ENCODE results near the gene TBL1Y. TPM values are rescaled to one million over a fixed set of nuclear protein-coding genes. Genes with fewer than 3 reads are reported as not detected.
"Not testable (repeated sequence)": the region's sequence is repeated elsewhere in the genome, so short reads cannot be mapped to it uniquely, and the experiment has no call there.

TBL1Y gene
- total RNA-seq, 1 experiment from 2014 or later: not detected

- DNase-seq (ENCODE audit: low read depth): no peak
Observed at GRCh38 chrY:6972271-6972887, 61.9 kb downstream of the TBL1Y start.

- no peak for DNase-seq (ENCODE audit: low read depth)
Observed at GRCh38 chrY:6974971-6975370, 64.5 kb downstream of the TBL1Y start.

- DNase-seq (ENCODE audit: low read depth): no peak
Observed at GRCh38 chrY:6977783-6978182, 67.3 kb downstream of the TBL1Y start.

GRCh38 chrY:6983221-6983620, 72.7 kb downstream of the TBL1Y start:
- DNase-seq (ENCODE audit: low read depth): no peak

GRCh38 chrY:6987811-6988210, 77.3 kb downstream of the TBL1Y start:
- no peak for DNase-seq (ENCODE audit: low read depth)

GRCh38 chrY:6989886-6990620, 79.6 kb downstream of the TBL1Y start:
- no peak for DNase-seq (ENCODE audit: low read depth)

- no peak for DNase-seq (ENCODE audit: low read depth)
Observed at GRCh38 chrY:6992041-6992440, 81.5 kb downstream of the TBL1Y start.

- no peak for DNase-seq (ENCODE audit: low read depth)
Observed at GRCh38 chrY:6995987-6996386, 85.5 kb downstream of the TBL1Y start.

- no peak for DNase-seq (ENCODE audit: low read depth)
Observed at GRCh38 chrY:6997503-6998066, 87.1 kb downstream of the TBL1Y start.

GRCh38 chrY:6999905-7000304, 89.4 kb downstream of the TBL1Y start:
- no peak for DNase-seq (ENCODE audit: low read depth)

- DNase-seq (ENCODE audit: low read depth): no peak
Observed at GRCh38 chrY:7002581-7002980, 92.1 kb downstream of the TBL1Y start.

GRCh38 chrY:7007911-7008310, 97.4 kb downstream of the TBL1Y start:
- no peak for DNase-seq (ENCODE audit: low read depth)

- DNase-seq (ENCODE audit: low read depth): no peak
Observed at GRCh38 chrY:7008578-7009355, 98.3 kb downstream of the TBL1Y start.

GRCh38 chrY:7013051-7013450, 102.6 kb downstream of the TBL1Y start:
- DNase-seq (ENCODE audit: low read depth): no peak

GRCh38 chrY:7016521-7016920, 106.0 kb downstream of the TBL1Y start:
- no peak for DNase-seq (ENCODE audit: low read depth)

- no peak for DNase-seq (ENCODE audit: low read depth)
Observed at GRCh38 chrY:7017244-7018080, 107.0 kb downstream of the TBL1Y start.

- no peak for DNase-seq (ENCODE audit: low read depth)
Observed at GRCh38 chrY:7039037-7039436, 128.5 kb downstream of the TBL1Y start.

- no peak for DNase-seq (ENCODE audit: low read depth)
Observed at GRCh38 chrY:7040662-7041061, 130.2 kb downstream of the TBL1Y start.

GRCh38 chrY:7041983-7042382, 131.5 kb downstream of the TBL1Y start:
- no peak for DNase-seq (ENCODE audit: low read depth)

GRCh38 chrY:7052461-7052860, 142.0 kb downstream of the TBL1Y start:
- DNase-seq (ENCODE audit: low read depth): not testable (repeated sequence)

- DNase-seq (ENCODE audit: low read depth): no peak
Observed at GRCh38 chrY:7056886-7057285, 146.4 kb downstream of the TBL1Y start.
